Liver (tissue), 9 donors: Measurements from ENCODE around the gene MPV17. TPM values are rescaled to one million over a fixed set of nuclear protein-coding genes. Genes with fewer than 3 reads are reported as not detected.

Experiments
- DNase-seq: peaks from one replicate; pipeline ENCODE4 v3.0.0-alpha.2; 2017; ENCODE audit warnings: low spot score
- H3K27ac ChIP-seq, 2 donors: one replicate each; pipeline ENCODE4 v1.7.0; 2013; ENCODE audit warnings: inconsistent platforms in 2 of 2, low read length in 2 of 2, control low read depth in 1 of 2, low read depth in 1 of 2, mild to moderate bottlenecking in 1 of 2
- H3K27me3 ChIP-seq, 4 donors: one replicate each; pipeline versions ENCODE4 v1.6.1 to v1.7.0; 2013; ENCODE audit warnings: low read length in 3 of 4, inconsistent platforms in 1 of 4, mild to moderate bottlenecking in 1 of 4, moderate library complexity in 1 of 4; ENCODE audit not compliant: control insufficient read depth in 4 of 4, insufficient read depth in 4 of 4
- H3K36me3 ChIP-seq, 4 donors: one replicate each; pipeline versions ENCODE4 v1.6.1 to v1.7.0; 2013; ENCODE audit warnings: low read length in 3 of 4, mild to moderate bottlenecking in 3 of 4, low read depth in 1 of 4, moderate library complexity in 1 of 4; ENCODE audit not compliant: control insufficient read depth in 4 of 4, insufficient read depth in 3 of 4
- H3K4me1 ChIP-seq, 4 donors: one replicate each; pipeline versions ENCODE4 v1.6.1 to v1.7.0; 2013; ENCODE audit warnings: low read length in 3 of 4, mild to moderate bottlenecking in 3 of 4, moderate library complexity in 1 of 4; ENCODE audit not compliant: control insufficient read depth in 4 of 4, insufficient read depth in 4 of 4
- H3K4me3 ChIP-seq, 3 donors: one replicate each; pipeline versions ENCODE4 v1.6.1 to v1.7.0; 2013; ENCODE audit warnings: low read length in 3 of 3, control low read depth in 1 of 3, low read depth in 1 of 3, mild to moderate bottlenecking in 1 of 3
- H3K9ac ChIP-seq, 2 donors: one replicate each; pipeline ENCODE4 v1.7.0; 2013; ENCODE audit warnings: low read length in 2 of 2, mild to moderate bottlenecking in 2 of 2, moderate library complexity in 2 of 2, control low read depth in 1 of 2, low read depth in 1 of 2
- H3K9me3 ChIP-seq, 4 donors: one replicate each; pipeline versions ENCODE4 v1.6.1 to v1.7.0; 2013; ENCODE audit warnings: low read length in 3 of 4; ENCODE audit not compliant: control insufficient read depth in 4 of 4
- EGR1 ChIP-seq, 2 donors: IDR thresholded peaks; 2 replicates each; pipeline ENCODE4 v1.6.1; 2016 to 2018; ENCODE audit warnings: antibody characterized with exemption in 2 of 2, low read depth in 2 of 2
- FOXA1 ChIP-seq: IDR thresholded peaks from 2 replicates; pipeline ENCODE4 v1.6.1; 2016; ENCODE audit warnings: antibody characterized with exemption
- FOXA2 ChIP-seq: IDR thresholded peaks from 2 replicates; pipeline ENCODE4 v1.6.1; 2016; ENCODE audit warnings: antibody characterized with exemption
- GABPA ChIP-seq, 2 donors: IDR thresholded peaks in 1 of 2; conservative IDR thresholded peaks in 1 of 2; 2 replicates each; pipeline ENCODE4 v1.6.1; 2016; ENCODE audit warnings: antibody characterized with exemption in 2 of 2, mild to moderate bottlenecking in 1 of 2, moderate library complexity in 1 of 2
- HNF4A ChIP-seq, 2 donors: conservative IDR thresholded peaks; 2 replicates each; pipeline ENCODE4 v1.6.1; 2016; ENCODE audit warnings: antibody characterized with exemption in 2 of 2, mild to moderate bottlenecking in 2 of 2
- HNF4G ChIP-seq: IDR thresholded peaks from 2 replicates; pipeline ENCODE4 v1.6.1; 2016; ENCODE audit warnings: antibody characterized with exemption
- JUND ChIP-seq, 2 donors: IDR thresholded peaks; 2 replicates each; pipeline ENCODE4 v1.6.1; 2016; ENCODE audit warnings: antibody characterized with exemption in 2 of 2
- MAX ChIP-seq: IDR thresholded peaks from 2 replicates; pipeline ENCODE4 v1.6.1; 2016; ENCODE audit warnings: antibody characterized with exemption
- NR2F2 ChIP-seq: IDR thresholded peaks from 2 replicates; pipeline ENCODE4 v1.6.1; 2016; ENCODE audit warnings: antibody characterized with exemption
- RAD21 ChIP-seq, 2 donors: IDR thresholded peaks; 2 replicates each; pipeline ENCODE4 v1.6.1; 2016; ENCODE audit warnings: antibody characterized with exemption in 2 of 2, mild to moderate bottlenecking in 2 of 2
- REST ChIP-seq: IDR thresholded peaks from 2 replicates; pipeline ENCODE4 v1.6.1; 2016; ENCODE audit warnings: antibody characterized with exemption, mild to moderate bottlenecking
- RXRA ChIP-seq, 2 donors: IDR thresholded peaks; 2 replicates each; pipeline ENCODE4 v1.6.1; 2017 to 2018; ENCODE audit warnings: antibody characterized with exemption in 2 of 2, mild to moderate bottlenecking in 1 of 2
- SP1 ChIP-seq: IDR thresholded peaks from 2 replicates; pipeline ENCODE4 v1.6.1; 2018; ENCODE audit warnings: antibody characterized with exemption, mild to moderate bottlenecking
- TAF1 ChIP-seq: conservative IDR thresholded peaks from 2 replicates; pipeline ENCODE4 v1.6.1; 2016; ENCODE audit warnings: antibody characterized with exemption, mild to moderate bottlenecking
- YY1 ChIP-seq: IDR thresholded peaks from 2 replicates; pipeline ENCODE4 v1.6.1; 2016; ENCODE audit warnings: antibody characterized with exemption, mild to moderate bottlenecking
- WGBS: extraction: QIAGEN DNeasy Blood & Tissue Kit; methylation state at CpG from one replicate; pipeline ENCODE4 v1.1.7; 2013; 5-methylcytosine and 5-hydroxymethylcytosine counted together
- polyA plus RNA-seq, 2 donors: library from polyadenylated mRNA; stranded (reverse) in 1 of 2; unstranded in 1 of 2; fragments of 200-250 nt in 1 of 2; fragments of >200 nt in 1 of 2; fragmentation: Nextera tagmentation in 1 of 2; extraction: Ambion mirVana in 1 of 2; gene quantifications; one replicate each; pipeline versions ENCODE4 v1.2.1 to v1.2.3, GENCODE V29; 2013 to 2015
- total RNA-seq, 2 donors: library from RNA; depleted of rRNA; stranded (reverse); fragments of >200 nt; gene quantifications; one replicate each; pipeline ENCODE4 v1.2.3, GENCODE V29; 2014
- TF ChIP-seq, protein P1 (sequence below): IDR thresholded peaks from 2 replicates; pipeline ENCODE4 v1.6.1; 2016; ENCODE audit warnings: antibody characterized with exemption
- TF ChIP-seq, protein P2 (sequence below): IDR thresholded peaks from 2 replicates; pipeline ENCODE4 v1.6.1; 2016; ENCODE audit warnings: antibody characterized with exemption
- TF ChIP-seq, protein P3 (sequence below): fragments of 150-350 bp; IDR thresholded peaks from 2 replicates; pipeline ENCODE4 v1.5.1; 2017; ENCODE audit warnings: improper control_type of control experiment, low read depth, low read length; ENCODE audit not compliant: missing input control
- donor health status: healthy.
- donor health status: healthy.
- donor health status: healthy.
- donor health status: healthy.
- donor health status: healthy.

Gene MPV17
- total and polyA plus RNA-seq, 4 donors: 13.9 to 29.6 (median 21.8) TPM

GRCh38 chr2:27271631-27272340 is 51.1 kb downstream of the MPV17 start:
- Histone ChIP-seq H3K27ac (no peak overlapping the region), H3K4me3 (no peak overlapping the region), H3K9ac (no peak overlapping the region), H3K27me3 (peaks cover 0 to 3% (median under 1%) of the 10 kb centered on the region in 4 donors), H3K9me3 (no peaks in the 10 kb centered on the region), H3K36me3 (no peaks in the 10 kb centered on the region), H3K4me1 (no peaks in the 10 kb centered on the region)
- no peak for TF ChIP-seq RXRA (IDR thresholded peaks at IDR 0.05)
- no peak for TF ChIP-seq JUND (IDR thresholded peaks at IDR 0.05)
- no peak for TF ChIP-seq NR2F2
- TF ChIP-seq, protein P1, sequence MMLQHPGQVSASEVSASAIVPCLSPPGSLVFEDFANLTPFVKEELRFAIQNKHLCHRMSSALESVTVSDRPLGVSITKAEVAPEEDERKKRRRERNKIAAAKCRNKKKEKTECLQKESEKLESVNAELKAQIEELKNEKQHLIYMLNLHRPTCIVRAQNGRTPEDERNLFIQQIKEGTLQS: no peak
- TF ChIP-seq YY1: no peak
- TF ChIP-seq, protein P2, sequence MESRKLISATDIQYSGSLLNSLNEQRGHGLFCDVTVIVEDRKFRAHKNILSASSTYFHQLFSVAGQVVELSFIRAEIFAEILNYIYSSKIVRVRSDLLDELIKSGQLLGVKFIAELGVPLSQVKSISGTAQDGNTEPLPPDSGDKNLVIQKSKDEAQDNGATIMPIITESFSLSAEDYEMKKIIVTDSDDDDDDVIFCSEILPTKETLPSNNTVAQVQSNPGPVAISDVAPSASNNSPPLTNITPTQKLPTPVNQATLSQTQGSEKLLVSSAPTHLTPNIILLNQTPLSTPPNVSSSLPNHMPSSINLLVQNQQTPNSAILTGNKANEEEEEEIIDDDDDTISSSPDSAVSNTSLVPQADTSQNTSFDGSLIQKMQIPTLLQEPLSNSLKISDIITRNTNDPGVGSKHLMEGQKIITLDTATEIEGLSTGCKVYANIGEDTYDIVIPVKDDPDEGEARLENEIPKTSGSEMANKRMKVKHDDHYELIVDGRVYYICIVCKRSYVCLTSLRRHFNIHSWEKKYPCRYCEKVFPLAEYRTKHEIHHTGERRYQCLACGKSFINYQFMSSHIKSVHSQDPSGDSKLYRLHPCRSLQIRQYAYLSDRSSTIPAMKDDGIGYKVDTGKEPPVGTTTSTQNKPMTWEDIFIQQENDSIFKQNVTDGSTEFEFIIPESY: no peak
- no peak for TF ChIP-seq FOXA1
- TF ChIP-seq SP1: no peak
- TF ChIP-seq GABPA (IDR thresholded peaks at IDR 0.05 in 1 of 2, conservative IDR thresholded peaks at IDR 0.05 in 1 of 2): no peak
- TF ChIP-seq, protein P3, sequence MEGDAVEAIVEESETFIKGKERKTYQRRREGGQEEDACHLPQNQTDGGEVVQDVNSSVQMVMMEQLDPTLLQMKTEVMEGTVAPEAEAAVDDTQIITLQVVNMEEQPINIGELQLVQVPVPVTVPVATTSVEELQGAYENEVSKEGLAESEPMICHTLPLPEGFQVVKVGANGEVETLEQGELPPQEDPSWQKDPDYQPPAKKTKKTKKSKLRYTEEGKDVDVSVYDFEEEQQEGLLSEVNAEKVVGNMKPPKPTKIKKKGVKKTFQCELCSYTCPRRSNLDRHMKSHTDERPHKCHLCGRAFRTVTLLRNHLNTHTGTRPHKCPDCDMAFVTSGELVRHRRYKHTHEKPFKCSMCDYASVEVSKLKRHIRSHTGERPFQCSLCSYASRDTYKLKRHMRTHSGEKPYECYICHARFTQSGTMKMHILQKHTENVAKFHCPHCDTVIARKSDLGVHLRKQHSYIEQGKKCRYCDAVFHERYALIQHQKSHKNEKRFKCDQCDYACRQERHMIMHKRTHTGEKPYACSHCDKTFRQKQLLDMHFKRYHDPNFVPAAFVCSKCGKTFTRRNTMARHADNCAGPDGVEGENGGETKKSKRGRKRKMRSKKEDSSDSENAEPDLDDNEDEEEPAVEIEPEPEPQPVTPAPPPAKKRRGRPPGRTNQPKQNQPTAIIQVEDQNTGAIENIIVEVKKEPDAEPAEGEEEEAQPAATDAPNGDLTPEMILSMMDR: no peak
- TF ChIP-seq FOXA2: no peak
- TF ChIP-seq HNF4A (conservative IDR thresholded peaks at IDR 0.05): no peak
- no peak for TF ChIP-seq MAX
- TF ChIP-seq REST: no peak
- TF ChIP-seq EGR1 (IDR thresholded peaks at IDR 0.05; ENCODE audit: low read depth in 2 of 2): no peak
- TF ChIP-seq TAF1: no peak
- no peak for TF ChIP-seq RAD21 (IDR thresholded peaks at IDR 0.05)
- TF ChIP-seq HNF4G: no peak
- 75% methylated on average over 11 of the region's 11 CpGs for WGBS
- no peak for DNase-seq
